Measurements from ENCODE around the gene SOX1.

The SOX1 gene

DNA sequence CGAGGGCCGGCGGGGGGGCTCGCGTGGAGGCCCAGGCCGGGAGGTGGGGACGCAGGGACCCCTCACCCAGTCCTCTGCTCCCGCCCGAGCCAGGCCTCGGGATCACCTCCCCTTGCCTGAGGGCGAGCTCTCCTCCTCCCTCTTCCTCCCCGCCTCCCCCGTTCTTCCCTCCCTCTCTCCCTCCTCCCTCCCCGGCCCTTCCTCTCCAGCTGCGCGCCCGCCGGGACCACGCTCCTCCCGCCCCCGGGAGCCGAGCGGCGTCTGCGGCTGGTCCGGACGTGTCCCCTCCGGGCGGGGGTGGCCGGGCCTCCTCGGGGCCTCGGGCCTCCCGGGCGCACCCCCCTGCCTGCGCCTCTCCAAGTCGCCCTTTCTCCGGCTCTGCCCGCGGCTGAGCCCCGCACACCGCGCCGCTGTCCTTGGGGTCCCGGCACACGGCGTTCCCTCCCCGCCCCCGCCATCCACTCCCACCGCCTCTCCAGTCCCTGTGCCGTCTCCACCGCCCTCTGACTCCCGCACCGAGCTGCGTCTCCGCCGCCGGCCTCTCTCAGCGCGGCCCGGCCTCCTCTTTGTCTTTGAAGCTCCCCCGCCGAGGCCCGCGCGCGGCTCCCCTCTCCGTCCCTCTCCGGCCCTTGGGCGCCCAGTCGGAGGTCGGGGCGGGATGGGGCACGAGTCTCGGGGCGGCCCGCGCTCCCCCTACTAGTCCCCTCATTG lies 5.7 kb downstream of the SOX1 start:
- Mint-ChIP-seq H3K27me3 (peaks cover 73% of the 10 kb centered on the region), H3K27ac (no peak overlapping the region), H3K9me3 (no peaks in the 10 kb centered on the region), H3K4me1 (ENCODE audit: low read depth) (no peaks in the 10 kb centered on the region), H3K36me3 (ENCODE audit: low read depth) (no peaks in the 10 kb centered on the region), H3K4me3 (no peak overlapping the region)
- intact Hi-C loops (cut with micrococcal nuclease) = no loop called here

DNA sequence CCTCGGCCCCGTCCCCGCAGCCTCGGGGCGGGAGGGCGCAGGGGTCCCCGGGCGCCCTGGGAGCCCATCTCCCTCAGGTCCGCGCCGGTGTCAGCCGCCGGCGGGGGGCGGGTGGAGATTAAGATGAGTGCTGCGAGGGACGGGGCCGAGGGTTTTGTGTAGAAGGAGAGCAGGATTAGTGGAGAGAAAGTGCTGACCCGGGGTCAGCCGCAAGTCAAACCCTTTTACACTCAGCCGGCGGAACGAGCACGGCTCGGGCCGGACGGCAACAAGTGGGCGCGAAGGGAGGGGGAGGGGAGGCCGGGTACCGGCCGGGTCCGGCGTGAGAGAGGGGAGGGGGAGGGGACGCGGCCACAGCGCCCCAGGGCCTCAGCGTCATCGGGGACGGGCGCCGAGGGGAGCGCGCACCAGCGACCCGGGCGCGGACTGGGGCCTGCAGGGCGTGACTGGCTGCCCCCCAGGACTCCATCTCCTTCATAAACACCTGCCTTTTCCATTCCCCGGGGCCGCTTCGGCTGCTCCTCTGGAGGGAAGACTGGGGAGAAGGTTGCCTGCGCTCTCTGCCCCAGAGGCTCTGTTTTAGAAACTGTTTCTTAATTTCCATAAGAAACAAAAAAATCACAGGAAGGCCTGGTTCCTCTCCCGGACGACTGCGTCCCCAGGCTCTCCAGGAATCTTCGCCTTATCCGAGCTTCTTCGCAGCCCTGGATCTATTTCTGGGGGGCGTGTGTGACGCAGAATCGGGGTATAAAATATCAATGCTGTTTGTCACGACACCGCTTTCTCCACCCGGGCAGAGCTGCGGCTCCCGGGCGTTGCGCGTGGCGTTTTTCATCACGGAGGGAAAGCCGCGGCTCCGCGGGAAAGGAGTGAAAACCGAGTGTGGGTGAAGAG lies 6.5 kb downstream of the SOX1 start:
- intact Hi-C loops (cut with micrococcal nuclease) = no loop called here

DNA sequence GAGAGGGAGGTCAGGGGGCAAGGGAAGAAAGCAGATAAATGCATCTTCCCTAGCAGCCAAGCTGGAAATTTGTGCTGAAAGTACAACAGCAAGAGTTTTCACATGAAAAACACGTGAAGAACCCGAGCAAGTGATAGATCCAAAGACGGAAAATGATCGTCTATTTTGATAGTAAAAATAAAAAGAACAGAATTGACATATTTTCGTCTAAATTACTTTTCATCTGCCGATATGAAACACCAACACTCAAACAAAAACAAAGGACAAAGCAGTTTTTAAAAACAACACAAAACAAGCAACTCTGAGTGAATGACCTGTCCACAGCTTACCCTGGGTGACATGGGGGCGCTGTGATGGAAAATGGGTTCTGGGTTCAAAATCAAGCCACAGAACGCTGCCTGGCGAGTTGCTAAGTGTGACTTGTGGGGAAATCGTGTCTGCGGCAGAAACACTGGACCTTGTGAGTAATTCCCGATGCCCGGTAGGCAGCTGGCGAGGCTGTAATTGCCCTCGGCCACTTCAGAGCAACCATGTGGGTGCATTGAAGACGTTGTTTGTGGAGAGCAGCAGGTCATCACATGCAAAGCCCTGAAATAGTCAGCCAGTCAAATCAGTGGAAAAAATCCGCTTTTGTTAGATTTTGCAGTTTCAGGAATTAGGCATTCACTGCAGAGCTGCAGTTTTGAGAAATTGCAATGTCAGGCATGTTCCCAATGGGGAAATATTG lies 7.4 kb downstream of the SOX1 start:
- Mint-ChIP-seq H3K27me3 (peaks cover 65% of the 10 kb centered on the region), H3K4me3 (no peak overlapping the region), H3K9me3 (no peaks in the 10 kb centered on the region), H3K4me1 (ENCODE audit: low read depth) (no peaks in the 10 kb centered on the region), H3K36me3 (ENCODE audit: low read depth) (no peaks in the 10 kb centered on the region), H3K27ac (no peak overlapping the region)
- intact Hi-C loops (cut with micrococcal nuclease) = no loop called here

More for the DNA sequence above, 6.5 kb downstream of the SOX1 start:
- Mint-ChIP-seq H3K27me3 (peaks cover 71% of the 10 kb centered on the region), H3K27ac (no peak overlapping the region), H3K36me3 (ENCODE audit: low read depth) (no peaks in the 10 kb centered on the region), H3K4me3 (no peak overlapping the region), H3K9me3 (no peaks in the 10 kb centered on the region), H3K4me1 (ENCODE audit: low read depth) (no peaks in the 10 kb centered on the region)

DNA sequence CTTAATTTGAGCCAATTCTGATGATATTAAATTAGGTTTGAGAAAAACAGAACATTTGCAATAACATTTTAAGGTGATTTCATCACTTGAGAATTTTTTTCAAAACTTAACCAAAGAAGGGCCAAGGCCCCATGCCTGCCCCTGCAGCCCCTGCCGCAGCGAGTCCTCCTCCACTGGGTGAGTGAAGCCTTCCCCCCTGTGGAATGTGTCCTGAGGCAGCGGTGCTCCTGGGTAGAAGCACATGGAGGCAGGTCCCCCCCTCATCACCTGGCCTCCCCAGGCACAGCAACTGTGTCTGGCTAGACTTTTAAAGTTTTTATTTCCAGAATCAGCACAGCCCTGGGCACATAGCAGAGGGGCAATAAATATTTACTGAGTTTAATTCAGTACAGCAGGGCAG lies 10.8 kb downstream of the SOX1 start:
- Mint-ChIP-seq H3K4me1 (ENCODE audit: low read depth) (no peaks in the 10 kb centered on the region), H3K36me3 (ENCODE audit: low read depth) (no peaks in the 10 kb centered on the region), H3K9me3 (no peaks in the 10 kb centered on the region), H3K4me3 (no peak overlapping the region), H3K27me3 (peaks cover 40% of the 10 kb centered on the region), H3K27ac (no peak overlapping the region)
- intact Hi-C loops (cut with micrococcal nuclease) = no loop called here

DNA sequence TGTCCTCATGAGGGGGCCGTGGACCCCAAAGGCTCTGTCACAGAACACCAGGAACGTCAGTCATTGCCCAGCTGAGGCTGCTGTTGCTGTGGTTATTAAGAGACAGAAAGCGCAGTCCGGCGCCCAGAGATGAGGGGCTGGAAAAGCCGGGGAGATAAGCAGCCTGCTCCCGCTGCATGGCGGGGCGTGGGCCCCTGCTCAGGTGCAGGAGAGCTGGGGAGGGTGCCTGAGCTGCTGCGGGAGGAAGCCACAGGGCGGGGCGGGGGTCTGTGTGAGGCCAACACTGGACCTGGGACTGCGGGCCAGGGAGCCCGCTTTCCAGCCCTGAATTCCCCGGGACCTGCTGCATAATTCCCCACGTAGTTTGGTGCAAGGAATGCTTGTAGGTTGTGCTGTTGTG lies 11.3 kb downstream of the SOX1 start:
- no peaks in the 10 kb centered on the region for H3K4me1 Mint-ChIP-seq (ENCODE audit: low read depth)
- H3K27ac Mint-ChIP-seq = no peak overlapping the region
- H3K36me3 Mint-ChIP-seq (ENCODE audit: low read depth) = no peaks in the 10 kb centered on the region
- peaks cover 35% of the 10 kb centered on the region for H3K27me3 Mint-ChIP-seq
- H3K4me3 Mint-ChIP-seq = no peak overlapping the region
- intact Hi-C loops (cut with micrococcal nuclease) = no loop called here
- no peaks in the 10 kb centered on the region for H3K9me3 Mint-ChIP-seq

DNA sequence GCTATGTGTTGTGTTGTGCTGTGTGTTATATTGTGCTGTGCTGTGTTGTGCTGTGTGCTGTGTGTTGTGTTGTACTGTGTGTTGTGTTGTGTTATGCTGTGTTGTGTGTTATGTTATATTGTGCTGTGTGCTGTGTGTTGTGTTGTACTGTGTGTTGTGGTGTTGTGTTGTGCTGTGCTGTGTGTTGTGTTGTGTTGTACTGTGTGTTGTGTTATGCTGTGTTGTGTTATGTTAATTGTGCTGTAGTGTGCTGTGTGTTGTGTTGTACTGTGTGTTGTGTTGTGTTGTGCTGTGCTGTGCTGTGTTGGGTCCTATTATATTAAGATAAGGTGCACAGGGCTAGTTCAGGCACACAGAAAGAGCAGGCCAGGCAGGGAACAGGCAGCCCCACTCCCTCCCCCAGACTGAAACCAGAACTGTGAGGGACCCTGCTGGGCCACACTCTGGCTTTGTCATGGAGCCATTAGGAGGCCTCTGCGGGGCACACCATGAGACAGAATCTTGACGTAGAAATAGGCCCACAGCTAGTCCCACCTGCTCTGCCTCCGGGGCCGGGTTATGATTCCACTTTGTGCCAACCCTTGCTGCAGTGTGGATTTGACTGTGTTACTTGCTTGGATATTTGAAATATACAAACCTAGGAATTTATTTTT lies 12.1 kb downstream of the SOX1 start:
- intact Hi-C loops (cut with micrococcal nuclease) = no loop called here
- no peak overlapping the region for H3K4me3 Mint-ChIP-seq
- peaks cover 27% of the 10 kb centered on the region for H3K27me3 Mint-ChIP-seq
- H3K27ac Mint-ChIP-seq = no peak overlapping the region
- no peaks in the 10 kb centered on the region for H3K36me3 Mint-ChIP-seq (ENCODE audit: low read depth)
- peaks cover 5% of the 10 kb centered on the region for H3K9me3 Mint-ChIP-seq
- no peaks in the 10 kb centered on the region for H3K4me1 Mint-ChIP-seq (ENCODE audit: low read depth)

DNA sequence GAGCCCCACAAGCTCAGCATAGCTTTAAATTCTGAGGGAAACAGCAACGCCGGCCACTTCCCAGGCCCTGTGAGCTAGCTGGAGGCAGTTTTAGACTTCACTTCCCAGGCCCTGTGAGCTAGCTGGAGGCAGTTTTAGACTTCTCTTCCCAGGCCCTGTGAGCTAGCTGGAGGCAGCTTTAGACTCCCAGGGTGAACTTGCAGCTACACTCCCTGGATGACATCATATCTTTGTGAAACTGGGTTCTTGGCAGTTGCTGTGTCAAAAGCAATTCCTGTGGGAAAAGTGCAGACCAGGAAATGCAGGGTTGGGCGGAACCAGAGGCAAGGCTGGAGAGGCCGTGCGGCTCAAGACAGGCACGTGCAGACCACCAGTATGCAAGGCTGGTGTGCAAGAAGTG lies 12.7 kb downstream of the SOX1 start:
- Mint-ChIP-seq H3K27me3 (peaks cover 20% of the 10 kb centered on the region), H3K27ac (no peak overlapping the region)
- intact Hi-C loops (cut with micrococcal nuclease) = no loop called here

DNA sequence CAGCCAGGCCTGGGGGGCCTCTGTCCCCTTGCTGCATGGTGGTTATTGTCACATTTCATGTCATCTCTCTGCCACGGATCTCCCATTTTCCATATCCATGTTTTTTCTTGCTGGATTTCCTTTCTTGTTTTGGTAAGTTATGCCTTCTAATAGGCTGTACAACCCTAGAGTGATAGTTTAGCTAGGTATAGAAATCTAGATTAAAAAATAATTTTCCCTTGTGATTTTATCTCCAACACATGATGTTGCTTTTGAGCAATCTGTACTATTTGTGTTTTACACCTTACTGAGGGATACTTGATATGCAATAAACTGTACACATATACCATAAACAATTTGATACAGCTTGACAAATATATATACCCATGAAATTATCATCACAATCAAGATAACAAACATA lies 17.0 kb downstream of the SOX1 start:
- H3K4me1 Mint-ChIP-seq (ENCODE audit: low read depth) = no peaks in the 10 kb centered on the region
- peaks cover 6% of the 10 kb centered on the region for H3K27me3 Mint-ChIP-seq
- peaks cover 21% of the 10 kb centered on the region for H3K9me3 Mint-ChIP-seq
- H3K27ac Mint-ChIP-seq = no peak overlapping the region
- H3K4me3 Mint-ChIP-seq = no peak overlapping the region
- intact Hi-C loops (cut with micrococcal nuclease) = no loop called here
- H3K36me3 Mint-ChIP-seq (ENCODE audit: low read depth) = no peaks in the 10 kb centered on the region

More for the DNA sequence above, 12.7 kb downstream of the SOX1 start:
- no peaks in the 10 kb centered on the region for H3K4me1 Mint-ChIP-seq (ENCODE audit: low read depth)
- peaks cover 12% of the 10 kb centered on the region for H3K9me3 Mint-ChIP-seq
- no peak overlapping the region for H3K4me3 Mint-ChIP-seq
- H3K36me3 Mint-ChIP-seq (ENCODE audit: low read depth) = no peaks in the 10 kb centered on the region

DNA sequence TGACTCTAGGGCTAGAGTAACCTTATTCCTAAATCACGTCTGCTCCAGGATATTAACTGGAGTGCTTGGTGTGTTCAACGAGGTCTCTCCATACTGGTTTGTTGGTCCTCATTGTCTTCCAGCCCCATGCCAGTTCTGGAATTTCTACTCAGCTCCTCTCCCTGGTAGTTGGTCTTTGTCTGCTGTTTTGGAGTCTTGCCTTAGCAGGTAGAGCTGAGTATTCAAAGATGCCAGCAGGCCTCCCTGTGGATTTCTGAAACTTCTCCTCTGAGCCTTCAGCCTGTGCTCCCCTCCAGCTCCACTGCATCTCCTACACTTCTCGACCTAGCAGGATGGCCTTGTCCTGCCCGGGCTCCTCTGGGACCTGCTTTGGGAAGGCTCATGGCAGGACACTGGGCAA lies 25.5 kb downstream of the SOX1 start:
- Mint-ChIP-seq H3K27ac (no peak overlapping the region), H3K36me3 (ENCODE audit: low read depth) (no peaks in the 10 kb centered on the region), H3K27me3 (peaks cover 19% of the 10 kb centered on the region), H3K9me3 (no peaks in the 10 kb centered on the region), H3K4me1 (ENCODE audit: low read depth) (no peaks in the 10 kb centered on the region), H3K4me3 (no peak overlapping the region)
- intact Hi-C loops (cut with micrococcal nuclease) = no loop called here

DNA sequence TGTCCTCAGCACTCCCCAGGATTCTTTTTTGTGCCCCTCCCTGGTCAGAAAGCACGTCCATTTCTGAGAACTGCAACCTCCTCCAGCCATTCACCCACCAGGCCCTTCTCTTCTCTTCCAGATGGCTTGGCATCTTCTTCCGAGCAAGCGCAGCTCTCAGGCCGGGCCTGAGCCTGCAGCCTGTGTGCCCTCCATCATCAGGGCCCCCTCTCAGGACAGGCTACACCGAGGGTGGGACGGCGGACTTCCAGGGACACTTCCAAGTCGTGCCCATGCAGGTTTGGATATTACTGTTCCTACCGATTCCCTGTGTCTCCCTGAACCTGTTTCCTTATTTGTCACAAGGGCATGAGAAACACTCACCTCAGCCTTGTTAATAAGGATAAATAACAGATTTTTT lies 28.4 kb downstream of the SOX1 start:
- intact Hi-C loops (cut with micrococcal nuclease) = no loop called here
- H3K27me3 Mint-ChIP-seq = peaks cover 28% of the 10 kb centered on the region
- no peak overlapping the region for H3K4me3 Mint-ChIP-seq
- H3K9me3 Mint-ChIP-seq = no peaks in the 10 kb centered on the region
- H3K36me3 Mint-ChIP-seq (ENCODE audit: low read depth) = no peaks in the 10 kb centered on the region
- no peak overlapping the region for H3K27ac Mint-ChIP-seq
- no peaks in the 10 kb centered on the region for H3K4me1 Mint-ChIP-seq (ENCODE audit: low read depth)

DNA sequence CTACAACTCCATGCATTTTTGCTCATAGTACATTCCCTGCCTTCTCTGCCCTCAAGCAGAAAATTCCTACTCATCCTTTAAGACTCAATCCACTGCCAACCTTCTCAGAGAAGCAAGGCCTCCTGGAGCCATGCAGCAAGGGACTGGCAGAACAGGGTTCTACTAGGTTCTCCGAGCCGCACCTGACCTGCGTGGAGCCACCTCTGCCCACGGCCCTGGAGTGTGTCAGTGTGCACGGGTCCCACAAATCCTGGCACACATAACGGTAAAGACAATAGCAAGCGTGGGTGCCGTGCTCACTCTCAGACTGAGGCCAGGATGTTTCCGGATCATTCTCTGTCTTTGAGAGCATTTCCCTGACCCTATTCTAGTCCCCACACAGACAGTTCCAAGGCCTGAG lies 30.0 kb downstream of the SOX1 start:
- intact Hi-C loops (cut with micrococcal nuclease) = no loop called here
- Mint-ChIP-seq H3K27ac (no peak overlapping the region), H3K27me3 (peaks cover 39% of the 10 kb centered on the region), H3K4me3 (no peak overlapping the region), H3K4me1 (ENCODE audit: low read depth) (no peaks in the 10 kb centered on the region), H3K36me3 (ENCODE audit: low read depth) (no peaks in the 10 kb centered on the region), H3K9me3 (no peaks in the 10 kb centered on the region)

DNA sequence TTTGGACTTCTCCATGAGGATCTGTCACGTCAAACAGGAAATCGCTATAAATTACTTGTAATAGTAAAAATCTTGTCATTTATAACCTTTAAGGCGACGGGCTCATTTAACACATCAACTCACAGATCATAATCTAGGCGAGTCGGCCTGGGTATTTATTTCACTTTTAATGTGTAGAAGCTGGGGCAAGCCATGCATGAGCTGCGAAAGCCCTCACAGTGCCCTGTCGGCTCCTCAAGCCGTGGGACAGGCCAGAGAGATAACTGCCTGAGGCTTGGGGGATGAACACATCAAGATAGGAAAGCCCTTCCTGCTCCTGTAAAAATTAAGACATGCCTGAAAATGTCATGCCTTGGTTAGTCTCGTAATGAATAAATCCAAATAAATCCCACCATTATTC lies 30.8 kb downstream of the SOX1 start:
- H3K27ac Mint-ChIP-seq = no peak overlapping the region
- intact Hi-C loops (cut with micrococcal nuclease) = no loop called here
- no peak overlapping the region for H3K4me3 Mint-ChIP-seq
- no peaks in the 10 kb centered on the region for H3K36me3 Mint-ChIP-seq (ENCODE audit: low read depth)
- no peaks in the 10 kb centered on the region for H3K9me3 Mint-ChIP-seq
- H3K4me1 Mint-ChIP-seq (ENCODE audit: low read depth) = no peaks in the 10 kb centered on the region
- peaks cover 43% of the 10 kb centered on the region for H3K27me3 Mint-ChIP-seq

DNA sequence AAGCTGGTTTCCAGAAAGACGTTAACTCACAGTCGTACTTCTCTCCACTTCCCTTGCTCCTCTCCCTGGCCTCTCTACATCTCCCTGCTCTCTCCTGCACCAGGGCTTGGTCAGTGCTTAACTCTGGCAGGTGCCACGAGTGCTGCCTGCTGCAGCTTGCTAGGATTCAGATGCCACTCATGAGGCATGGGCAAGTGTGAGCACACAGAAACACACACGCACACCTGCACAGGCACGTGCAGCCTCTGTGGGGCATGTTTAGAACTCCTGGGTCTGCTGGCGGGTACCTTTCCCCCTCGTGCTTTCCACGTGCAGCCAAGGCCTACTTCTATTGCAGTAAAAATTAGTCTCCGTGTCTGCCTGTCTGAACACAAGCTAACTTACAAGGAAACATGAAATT lies 31.8 kb downstream of the SOX1 start:
- H3K27ac Mint-ChIP-seq = no peak overlapping the region
- no peaks in the 10 kb centered on the region for H3K9me3 Mint-ChIP-seq
- H3K4me1 Mint-ChIP-seq (ENCODE audit: low read depth) = no peaks in the 10 kb centered on the region
- no peaks in the 10 kb centered on the region for H3K36me3 Mint-ChIP-seq (ENCODE audit: low read depth)
- intact Hi-C loops (cut with micrococcal nuclease) = no loop called here
- H3K27me3 Mint-ChIP-seq = peaks cover 52% of the 10 kb centered on the region
- no peak overlapping the region for H3K4me3 Mint-ChIP-seq

Measured in dendritic cell treated with granulocyte-macrophage colony-stimulating factor and Interleukin-4, amounts not matched to agents 40 ng/mL and 50 ng/mL, for 4 days (primary cell).